Measurements from ENCODE around the gene CCDC60.

Gene CCDC60

GRCh38 chr12:119384340-119384739 lies 49.8 kb downstream of the CCDC60 start:
- DNase-seq (ENCODE audit: low spot score): no peak

DNA sequence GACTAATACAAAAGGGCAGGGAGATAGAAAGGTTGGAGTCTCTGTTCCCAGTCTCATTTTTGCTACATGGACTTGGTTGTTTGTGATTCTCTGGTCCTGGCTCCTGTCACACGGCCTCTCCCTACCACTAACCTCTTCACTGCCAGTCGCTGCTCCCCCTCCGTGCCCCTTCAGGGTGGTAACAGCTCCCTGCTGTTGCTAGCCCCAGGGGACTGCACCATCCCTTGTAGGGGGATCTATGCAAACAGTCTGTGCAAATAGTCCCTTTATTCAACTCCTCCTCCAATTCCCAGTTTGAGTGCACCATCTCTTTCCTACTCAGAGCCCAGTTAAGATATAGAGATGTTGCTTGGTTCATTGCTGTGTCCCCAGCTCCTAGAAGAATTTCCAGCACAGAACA lies 51.1 kb downstream of the CCDC60 start:
- DNase-seq (ENCODE audit: low spot score): no peak

DNA sequence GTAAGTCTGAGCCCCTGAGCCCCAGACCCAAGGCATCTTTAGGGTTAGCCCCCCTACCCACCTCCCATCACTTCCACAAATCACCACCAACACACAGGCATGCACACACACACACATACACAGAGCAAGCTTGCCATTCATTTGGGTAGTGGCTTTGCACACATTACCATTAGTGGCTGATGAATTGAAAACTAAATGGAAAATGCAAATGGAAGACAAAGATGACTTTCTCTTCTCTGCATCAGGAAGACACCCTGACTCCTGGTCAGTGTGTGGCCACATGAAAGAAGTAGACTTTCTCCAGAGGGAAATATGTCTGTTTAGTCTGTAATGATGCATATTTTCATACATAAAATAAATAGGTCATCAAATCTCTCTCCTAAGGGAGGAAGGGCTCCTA lies 55.2 kb downstream of the CCDC60 start:
- DNase-seq (ENCODE audit: low spot score): no peak

GRCh38 chr12:119391673-119392072 lies 57.1 kb downstream of the CCDC60 start:
- DNase-seq (ENCODE audit: low spot score): no peak

GRCh38 chr12:119393677-119394076 lies 59.1 kb downstream of the CCDC60 start:
- DNase-seq (ENCODE audit: low spot score): no peak

GRCh38 chr12:119397540-119397939 lies 63.0 kb downstream of the CCDC60 start:
- DNase-seq (ENCODE audit: low spot score): no peak

DNA sequence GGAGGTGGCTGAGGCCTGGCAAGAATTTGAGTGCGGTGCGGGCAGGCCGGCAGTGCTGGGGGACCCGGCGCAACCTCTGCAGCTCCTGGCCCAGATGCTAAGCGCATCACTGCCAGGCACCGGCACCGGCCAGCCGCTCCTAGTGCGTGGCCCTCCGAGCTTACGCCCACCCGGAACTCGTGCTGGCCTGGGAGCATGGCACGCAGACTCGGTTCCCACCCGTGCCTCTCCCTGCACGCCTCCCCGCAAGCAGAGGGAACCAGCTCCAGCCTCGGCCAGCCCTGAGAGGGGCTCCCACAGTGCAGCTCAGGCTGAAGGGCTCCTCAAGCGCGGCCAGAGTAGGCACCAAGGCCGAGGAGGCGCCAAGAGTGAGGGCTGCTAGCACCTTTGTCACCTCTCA lies 63.7 kb downstream of the CCDC60 start:
- no peak for DNase-seq (ENCODE audit: low spot score)

- no peak for DNase-seq (ENCODE audit: low spot score)
Measured at GRCh38 chr12:119399301-119399700, 64.8 kb downstream of the CCDC60 start.

DNA sequence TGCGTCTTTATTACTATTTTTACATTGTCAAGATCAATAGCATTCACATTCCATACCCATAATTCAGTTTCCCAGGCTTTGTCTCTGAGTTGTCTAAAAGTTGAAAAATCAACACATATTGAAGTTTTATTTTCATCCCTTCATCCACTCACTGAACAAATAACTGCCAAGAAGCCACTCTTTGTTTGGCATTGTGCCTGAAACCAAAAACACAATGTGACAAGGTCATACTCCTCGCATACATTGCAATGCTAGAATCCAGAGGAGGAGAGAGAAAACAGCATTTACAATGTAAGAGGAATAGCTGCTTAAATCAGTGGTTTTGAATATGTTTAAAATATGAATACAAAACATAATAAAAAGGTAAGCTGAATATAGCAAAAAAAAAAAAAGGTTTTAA lies 71.8 kb downstream of the CCDC60 start:
- no peak for DNase-seq (ENCODE audit: low spot score)

DNA sequence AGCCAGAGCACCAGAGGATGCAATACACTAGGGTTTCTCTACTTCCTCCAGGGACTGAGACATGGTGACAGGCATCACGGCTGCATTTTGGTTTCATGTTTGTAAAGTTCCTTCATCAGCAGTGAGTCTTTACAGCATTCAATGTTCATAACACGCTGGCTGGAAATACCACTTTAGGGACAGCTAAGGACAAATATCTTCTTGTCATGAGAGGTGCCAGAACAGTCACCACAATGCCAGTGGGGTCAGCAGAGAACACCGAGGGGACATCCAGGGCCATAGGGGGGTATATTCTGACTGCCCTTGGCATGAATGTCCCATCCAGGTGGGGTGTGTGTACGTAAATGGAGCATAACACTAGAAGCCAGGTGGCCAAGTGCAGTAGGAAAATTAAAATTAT lies 72.3 kb downstream of the CCDC60 start:
- no peak for DNase-seq (ENCODE audit: low spot score)

- DNase-seq (ENCODE audit: low spot score): no peak
Measured at GRCh38 chr12:119409043-119409442, 74.5 kb downstream of the CCDC60 start.

GRCh38 chr12:119410396-119410795 lies 75.9 kb downstream of the CCDC60 start:
- no peak for DNase-seq (ENCODE audit: low spot score)

GRCh38 chr12:119412306-119412705 lies 77.8 kb downstream of the CCDC60 start:
- DNase-seq (ENCODE audit: low spot score): no peak

DNA sequence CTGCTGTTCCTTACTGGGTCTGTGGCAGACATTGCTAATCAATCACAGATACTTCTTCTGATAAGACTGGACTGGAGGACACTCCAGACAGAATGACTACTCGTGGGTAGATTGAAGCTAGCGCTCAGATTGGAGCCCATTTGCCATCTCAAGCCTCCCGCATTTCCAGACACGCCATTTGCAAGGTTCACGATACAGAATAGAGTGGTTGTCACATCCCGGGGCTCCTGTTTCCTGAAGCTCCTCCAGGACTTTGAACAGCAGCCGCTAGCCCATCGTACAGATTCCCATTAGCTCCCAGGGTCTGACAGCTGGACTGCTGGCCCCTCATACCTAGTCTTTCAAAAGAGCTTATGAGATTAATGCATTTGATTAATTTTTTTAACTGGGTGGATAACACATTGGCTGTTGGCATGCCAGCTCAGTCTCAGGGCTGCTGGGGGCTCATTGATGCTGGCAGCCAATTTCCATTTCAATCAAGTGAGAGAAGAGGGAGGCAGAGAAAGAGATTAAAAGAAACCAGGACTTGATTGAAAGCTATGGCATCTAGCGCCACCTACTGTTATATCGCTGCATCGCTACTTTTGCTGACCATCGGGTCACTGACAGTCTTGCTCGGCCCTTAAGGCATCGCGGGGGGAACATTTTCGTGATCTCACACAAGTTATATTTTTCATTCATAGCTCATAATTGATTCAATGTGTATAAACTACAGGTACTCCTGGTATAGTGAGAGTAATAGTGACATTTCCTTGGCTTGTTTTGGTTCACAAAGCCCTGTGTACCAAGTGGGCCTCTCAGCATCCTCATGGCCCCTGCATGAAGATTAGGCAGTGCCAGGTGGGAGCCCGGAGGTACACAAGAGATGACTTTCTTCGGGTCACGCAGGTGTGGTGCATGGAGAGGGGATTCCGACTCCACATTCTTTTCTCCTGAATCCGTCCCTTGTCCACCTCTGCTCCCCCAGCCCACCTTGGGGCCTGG lies 78.6 kb downstream of the CCDC60 start:
- peak; percentile 85 for DNase-seq (ENCODE audit: low spot score)

DNA sequence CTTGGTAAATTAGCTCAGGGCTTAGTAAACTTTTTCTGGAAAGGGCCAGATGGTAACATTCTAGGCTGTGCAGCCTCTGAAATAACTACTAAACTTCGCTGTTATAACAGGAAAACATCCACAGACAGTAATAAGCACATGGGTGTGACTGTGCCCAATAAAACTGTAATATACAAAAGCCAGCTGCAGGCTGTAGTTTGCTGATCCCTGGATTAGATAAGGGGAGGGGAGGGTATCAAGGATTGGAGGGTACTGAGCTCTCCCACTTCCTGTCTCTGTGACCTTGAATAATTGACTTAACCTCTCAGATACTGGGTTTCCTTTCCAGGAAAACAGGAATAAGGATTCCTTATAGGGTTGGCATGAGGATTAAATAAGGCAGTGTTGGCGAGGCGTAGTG lies 81.2 kb downstream of the CCDC60 start:
- no peak for DNase-seq (ENCODE audit: low spot score)

DNA sequence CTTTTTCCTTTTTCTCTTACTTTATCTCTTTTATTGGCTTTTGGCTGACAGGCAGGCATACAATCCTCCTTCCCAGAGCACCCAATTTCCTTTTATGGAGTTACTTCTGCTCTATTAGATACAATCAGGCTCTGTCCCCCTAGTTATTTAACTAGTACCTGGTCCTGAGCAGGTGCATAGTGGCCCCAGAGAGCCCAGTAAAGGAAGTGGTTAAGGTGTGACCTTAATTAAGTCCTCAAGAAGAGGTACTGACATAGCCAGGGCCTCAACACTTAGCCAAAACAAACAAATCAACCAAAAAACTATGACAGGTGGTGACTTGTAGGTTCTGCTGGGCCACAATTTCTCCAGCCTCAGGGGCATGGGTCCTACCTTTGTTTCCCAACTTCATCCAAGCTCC lies 82.9 kb downstream of the CCDC60 start:
- no peak for DNase-seq (ENCODE audit: low spot score)

DNA sequence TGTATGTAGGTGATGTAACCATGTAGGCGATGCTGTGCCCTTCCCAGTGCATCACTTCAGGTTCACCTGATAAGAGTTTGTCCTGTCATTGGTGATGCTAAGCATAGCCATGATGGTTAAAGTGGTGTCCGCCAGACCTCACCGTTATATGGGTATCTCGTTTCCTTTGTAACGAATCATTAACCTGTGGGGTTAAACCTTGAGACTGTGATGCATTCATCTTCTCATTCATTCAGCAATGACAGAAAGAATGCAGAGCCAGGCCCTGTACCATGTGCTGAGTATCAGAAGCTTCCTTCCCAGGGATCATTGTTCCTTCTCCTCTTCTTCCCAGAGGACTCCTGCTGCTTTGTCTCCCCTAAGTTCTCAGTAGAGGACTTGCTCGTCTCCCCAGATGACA lies 84.9 kb downstream of the CCDC60 start:
- no peak for DNase-seq (ENCODE audit: low spot score)

DNA sequence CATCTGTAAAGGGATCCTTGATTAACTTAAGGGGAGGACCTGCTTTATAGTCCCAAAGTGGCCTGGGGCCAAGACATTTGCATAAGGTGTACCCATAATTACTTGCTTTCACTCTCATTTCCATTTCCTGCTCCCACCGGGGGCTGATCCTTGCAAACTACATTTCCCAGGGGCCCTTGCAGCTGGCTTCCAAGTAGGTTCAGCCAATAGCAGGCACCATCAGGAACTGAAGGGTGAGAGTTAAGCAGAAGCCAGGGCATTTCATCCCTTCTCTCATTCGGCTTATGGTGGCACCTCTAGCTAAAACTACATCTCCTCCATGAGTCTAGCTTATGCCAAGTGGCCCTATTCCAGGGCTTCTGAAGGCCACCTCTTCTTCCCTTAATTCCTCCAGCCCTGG lies 88.8 kb downstream of the CCDC60 start:
- DNase-seq (ENCODE audit: low spot score): no peak

DNA sequence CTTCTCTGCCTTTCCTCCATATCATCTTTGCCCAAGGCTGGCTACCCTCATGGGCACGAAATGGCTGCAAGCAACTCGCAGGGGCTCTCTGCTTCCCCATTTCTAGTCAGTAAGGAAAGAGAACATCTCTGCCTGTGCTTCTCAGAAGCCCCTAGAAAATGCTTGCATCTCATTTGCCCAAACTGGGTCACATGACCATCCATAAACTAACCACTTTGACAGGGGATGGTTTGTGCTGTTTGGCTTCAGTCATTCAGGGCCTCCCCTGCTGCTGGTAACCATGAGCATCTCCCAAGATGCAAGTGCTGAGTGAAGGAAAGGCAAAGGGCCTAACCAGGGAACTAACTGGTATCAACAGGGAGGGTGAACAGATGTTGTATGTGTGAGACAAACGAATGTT lies 91.1 kb downstream of the CCDC60 start:
- no peak for DNase-seq (ENCODE audit: low spot score)

- DNase-seq (ENCODE audit: low spot score): no peak
Measured at GRCh38 chr12:119431151-119431550, 96.6 kb downstream of the CCDC60 start.

- DNase-seq (ENCODE audit: low spot score): no peak
Measured at GRCh38 chr12:119432949-119433348, 98.4 kb downstream of the CCDC60 start.

GRCh38 chr12:119440803-119441360 lies 106.4 kb downstream of the CCDC60 start:
- no peak for DNase-seq (ENCODE audit: low spot score)

DNA sequence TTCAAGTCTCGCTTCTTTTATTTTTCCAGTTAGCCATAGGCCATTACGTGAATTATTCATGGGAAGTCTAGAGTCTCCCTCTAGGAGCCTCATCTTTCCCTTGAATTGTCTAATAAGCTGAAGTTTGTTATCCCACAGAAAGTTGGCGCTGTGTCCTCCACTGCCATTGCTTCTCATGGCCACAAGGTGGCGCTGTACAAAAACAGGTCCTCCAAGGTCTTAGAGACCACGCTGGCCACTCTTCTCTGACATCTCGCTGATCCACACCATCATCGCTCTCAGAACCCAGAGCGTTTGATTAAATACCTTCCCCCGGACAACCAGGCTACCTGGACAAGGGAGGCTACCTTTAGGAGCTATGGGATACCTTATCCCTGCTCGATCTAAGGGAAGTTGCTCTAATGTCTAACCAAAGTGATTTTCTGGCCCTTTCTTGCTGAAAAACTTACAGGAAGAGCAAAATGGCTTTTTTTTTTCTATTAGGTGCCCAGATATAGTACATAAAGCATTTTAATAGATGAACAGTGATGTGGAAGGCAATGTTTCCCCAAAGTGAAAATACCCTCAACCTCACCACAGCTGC lies 110.0 kb downstream of the CCDC60 start:
- DNase-seq (ENCODE audit: low spot score): peak; percentile 44
